Gastrocnemius medialis (tissue), 4 donors: Measurements from ENCODE around the gene DHX34. TPM values are rescaled to one million over a fixed set of nuclear protein-coding genes. Genes with fewer than 3 reads are reported as not detected.

ENCODE experiments used
- ATAC-seq, 2 donors: fragments of 150-250 bp; one replicate each; pipeline ENCODE4 v1.9.1; 2016
- DNase-seq, 2 donors: peaks; one replicate each; pipeline ENCODE4 v3.0.0-alpha.2; 2019
- H3K27ac ChIP-seq, 4 donors: fragments of 200-600 bp; sonication (generic); 1 replicate in 1 of 4; 2 replicates in 3 of 4; pipeline ENCODE4 v1.5.1; 2016 to 2018; ENCODE audit warnings: mild to moderate bottlenecking in 2 of 4, moderate library complexity in 1 of 4
- H3K27me3 ChIP-seq, 3 donors: fragments of 200-600 bp; sonication (generic) in 2 of 3; 1 replicate in 1 of 3; 2 replicates in 2 of 3; pipeline versions ENCODE4 v1.5.1 to v1.6.0; 2016 to 2019; ENCODE audit warnings: mild to moderate bottlenecking in 1 of 3, moderate library complexity in 1 of 3
- H3K36me3 ChIP-seq, 2 donors: fragments of 200-600 bp; sonication (generic) in 1 of 2; one replicate each; pipeline ENCODE4 v1.5.1; 2017 to 2018
- H3K4me1 ChIP-seq, 2 donors: fragments of 200-600 bp; sonication (generic) in 1 of 2; one replicate each; pipeline ENCODE4 v1.5.1; 2016 to 2017; ENCODE audit warnings: mild to moderate bottlenecking in 2 of 2
- H3K4me3 ChIP-seq, 4 donors: fragments of 200-600 bp; sonication (generic) in 3 of 4; 1 replicate in 1 of 4; 2 replicates in 3 of 4; pipeline ENCODE4 v1.5.1; 2016 to 2019; ENCODE audit warnings: mild to moderate bottlenecking in 2 of 4
- H3K9me3 ChIP-seq, 3 donors: fragments of 200-600 bp; sonication (generic) in 2 of 3; 1 replicate in 1 of 3; 2 replicates in 2 of 3; pipeline ENCODE4 v1.5.1; 2016 to 2019
- CTCF ChIP-seq, 5 experiments: fragments of 450-650 bp in 3 of 5; fragments of 200-600 bp in 2 of 5; sonication (generic) in 2 of 5; IDR thresholded peaks in 4 of 5; conservative IDR thresholded peaks in 1 of 5; 1 replicate in 4 of 5; 2 replicates in 1 of 5; pipeline ENCODE4 v1.5.1; 2016 to 2019; ENCODE audit warnings: antibody characterized with exemption in 5 of 5, mild to moderate bottlenecking in 3 of 5, moderate library complexity in 3 of 5
- POLR2A ChIP-seq, 2 donors: fragments of 450-650 bp; IDR thresholded peaks; one replicate each; pipeline ENCODE4 v1.6.1; 2017; ENCODE audit warnings: antibody characterized with exemption in 2 of 2, mild to moderate bottlenecking in 2 of 2, moderate library complexity in 2 of 2
- in situ Hi-C, 4 donors: fragments of 200-750 bp; cut with MboI; loops; one replicate each; pipeline versions ENCODE4 v1.15.0 to v1.8.0; 2017; ENCODE audit warnings: low sequenced_read_pairs in 4 of 4
- intact Hi-C: fragments of 100-400 bp; cut with DNase I; formaldehyde crosslinking; loops from one replicate; pipeline ENCODE4 v1.15.1; 2023; ENCODE audit warnings: low total_unique reads
- total RNA-seq, 4 donors: library from RNA; depleted of rRNA; stranded (reverse); fragments of >200 nt; gene quantifications; one replicate each; pipeline versions ENCODE4 v1.1.0 to v1.2.3, GENCODE V29; 2016

The DHX34 gene
- total RNA-seq, 4 donors from 2014 or later: 14.3 to 19.3 (median 14.7) TPM

- TF ChIP-seq CTCF (IDR thresholded peaks at IDR 0.05 in 4 of 5, conservative IDR thresholded peaks at IDR 0.05 in 1 of 5) (no peak), POLR2A (IDR thresholded peaks at IDR 0.05) (no peak)
- in situ Hi-C loops: no loop called here
- DNase-seq (no peak), ATAC-seq (no peak)
- H3K4me3 ChIP-seq: no peak overlapping the region
- no peaks in the 10 kb centered on the region for H3K4me1 ChIP-seq
- no peak overlapping the region for H3K27ac ChIP-seq
- no peaks in the 10 kb centered on the region for H3K36me3 ChIP-seq
- H3K27me3 ChIP-seq: peaks cover 7 to 15% (median 13%) of the 10 kb centered on the region in 3 donors
- no peaks in the 10 kb centered on the region for H3K9me3 ChIP-seq
- intact Hi-C loops: no loop called here
Measured at GRCh38 chr19:47323409-47323808, 25.7 kb upstream of the DHX34 start.

GRCh38 chr19:47323872-47324271, 25.2 kb upstream of the DHX34 start:
- ATAC-seq: no peak
- Histone ChIP-seq H3K4me1 (no peaks in the 10 kb centered on the region), H3K36me3 (no peaks in the 10 kb centered on the region), H3K27me3 (peaks cover 5 to 15% (median 13%) of the 10 kb centered on the region in 3 donors), H3K4me3 (no peak overlapping the region), H3K9me3 (no peaks in the 10 kb centered on the region), H3K27ac (peak overlapping the region in 2 of 4 donors; percentile 20 to 35)
- intact Hi-C loops (no loop called here), in situ Hi-C loops (no loop called here)
- TF ChIP-seq CTCF (IDR thresholded peaks at IDR 0.05 in 4 of 5, conservative IDR thresholded peaks at IDR 0.05 in 1 of 5): no peak
- TF ChIP-seq POLR2A (IDR thresholded peaks at IDR 0.05): no peak
- no peak for DNase-seq

- Histone ChIP-seq H3K36me3 (no peaks in the 10 kb centered on the region), H3K27me3 (peaks cover 3 to 15% (median 11%) of the 10 kb centered on the region in 3 donors)
- in situ Hi-C loops: no loop called here
Measured at GRCh38 chr19:47324502-47324901, 24.6 kb upstream of the DHX34 start.

GRCh38 chr19:47330466-47330869, 18.6 kb upstream of the DHX34 start:
- TF ChIP-seq CTCF (IDR thresholded peaks at IDR 0.05 in 4 of 5, conservative IDR thresholded peaks at IDR 0.05 in 1 of 5) (no peak), POLR2A (IDR thresholded peaks at IDR 0.05) (peak in 1 of 2 donors; percentile 8)
- intact Hi-C loops: no loop called here
- DNase-seq (no peak), ATAC-seq (peak; percentile 27 to 39)
- Histone ChIP-seq H3K4me1 (no peaks in the 10 kb centered on the region), H3K27me3 (peaks cover 0 to 4% (median 0%) of the 10 kb centered on the region in 3 donors), H3K4me3 (peak overlapping the region in 1 of 4 donors; percentile 17), H3K27ac (peak overlapping the region in 1 of 4 donors; percentile 54), H3K9me3 (no peaks in the 10 kb centered on the region), H3K36me3 (no peaks in the 10 kb centered on the region)
- in situ Hi-C loops: no loop called here

More at GRCh38 chr19:47324502-47324901, 24.6 kb upstream of the DHX34 start:
- Histone ChIP-seq H3K27ac (peak overlapping the region in 2 of 4 donors; percentile 20 to 35), H3K9me3 (no peaks in the 10 kb centered on the region), H3K4me3 (no peak overlapping the region), H3K4me1 (no peaks in the 10 kb centered on the region)
- ATAC-seq (peak in 1 of 2 donors; percentile 55), DNase-seq (peak; percentile 32 to 44)
- intact Hi-C loops: no loop called here
- no peak for TF ChIP-seq POLR2A (IDR thresholded peaks at IDR 0.05)
- TF ChIP-seq CTCF (IDR thresholded peaks at IDR 0.05 in 4 of 5, conservative IDR thresholded peaks at IDR 0.05 in 1 of 5): no peak

GRCh38 chr19:47331490-47331889, 17.6 kb upstream of the DHX34 start:
- H3K4me1 ChIP-seq: no peaks in the 10 kb centered on the region
- H3K9me3 ChIP-seq: no peaks in the 10 kb centered on the region
- no peaks in the 10 kb centered on the region for H3K36me3 ChIP-seq
- in situ Hi-C loops: no loop called here
- H3K4me3 ChIP-seq: no peak overlapping the region
- peaks cover 0 to 4% (median 0%) of the 10 kb centered on the region in 3 donors for H3K27me3 ChIP-seq
- H3K27ac ChIP-seq: no peak overlapping the region
- DNase-seq (no peak), ATAC-seq (no peak)
- intact Hi-C loops: no loop called here
- TF ChIP-seq CTCF (IDR thresholded peaks at IDR 0.05 in 4 of 5, conservative IDR thresholded peaks at IDR 0.05 in 1 of 5) (no peak), POLR2A (IDR thresholded peaks at IDR 0.05) (no peak)
